Transverse colon (tissue), 4 donors: ENCODE measurements around the gene RBMY1F. TPM values are rescaled to one million over a fixed set of nuclear protein-coding genes. Genes with fewer than 3 reads are reported as not detected.
"Not testable (repeated sequence)": the region's sequence is repeated elsewhere in the genome, so short reads cannot be mapped to it uniquely, and the experiment has no call there.

Experiments
- DNase-seq: peaks from one replicate; pipeline ENCODE4 v3.0.0-alpha.2; 2019
- H3K27ac ChIP-seq, 4 donors: fragments of 200-600 bp; sonication (generic); 2 replicates each; pipeline ENCODE4 v1.5.1; 2016 to 2018; ENCODE audit warnings: inconsistent platforms in 4 of 4
- H3K27me3 ChIP-seq: fragments of 200-600 bp; sonication (generic); 2 replicates; pipeline ENCODE4 v1.5.1; 2017; ENCODE audit warnings: inconsistent platforms
- H3K36me3 ChIP-seq, 4 donors: fragments of 200-600 bp; sonication (generic); 2 replicates each; pipeline ENCODE4 v1.5.1; 2017 to 2019; ENCODE audit warnings: inconsistent platforms in 4 of 4
- H3K4me1 ChIP-seq, 4 donors: fragments of 200-600 bp; sonication (generic); 2 replicates each; pipeline ENCODE4 v1.5.1; 2017 to 2020; ENCODE audit warnings: inconsistent platforms in 4 of 4
- H3K4me3 ChIP-seq, 4 donors: fragments of 200-600 bp; sonication (generic); 1 replicate in 1 of 4; 2 replicates in 3 of 4; pipeline versions ENCODE4 v1.5.1 to v1.6.1; 2017 to 2019; ENCODE audit warnings: inconsistent platforms in 4 of 4
- H3K9me3 ChIP-seq, 2 donors: fragments of 200-600 bp; sonication (generic); 2 replicates each; pipeline ENCODE4 v1.5.1; 2017 to 2019; ENCODE audit warnings: inconsistent platforms in 2 of 2
- WGBS, 2 donors: methylation state at CpG; one replicate each; pipeline ENCODE4 v1.1.5; 2018; ENCODE audit warnings: low coverage in 1 of 2; 5-methylcytosine and 5-hydroxymethylcytosine counted together
- in situ Hi-C, 4 donors: fragments of 200-750 bp; cut with MboI; loops; one replicate each; pipeline versions ENCODE4 v1.15.0 to v1.15.1; 2017; ENCODE audit warnings: low sequenced_read_pairs in 3 of 4, low pct_ligation_motif_present in 1 of 4, low pct_unique_long_range_greater_than_20kb in 1 of 4
- intact Hi-C: fragments of 100-400 bp; cut with DNase I; formaldehyde crosslinking; loops from one replicate; pipeline ENCODE4 v1.15.1; 2023; ENCODE audit warnings: low total_unique reads
- total RNA-seq, 4 donors: library from RNA; depleted of rRNA; stranded (reverse); fragments of >200 nt; gene quantifications; one replicate each; pipeline ENCODE4 v1.1.0, GENCODE V29; 2016

RBMY1F gene
- not detected for total RNA-seq

DNA sequence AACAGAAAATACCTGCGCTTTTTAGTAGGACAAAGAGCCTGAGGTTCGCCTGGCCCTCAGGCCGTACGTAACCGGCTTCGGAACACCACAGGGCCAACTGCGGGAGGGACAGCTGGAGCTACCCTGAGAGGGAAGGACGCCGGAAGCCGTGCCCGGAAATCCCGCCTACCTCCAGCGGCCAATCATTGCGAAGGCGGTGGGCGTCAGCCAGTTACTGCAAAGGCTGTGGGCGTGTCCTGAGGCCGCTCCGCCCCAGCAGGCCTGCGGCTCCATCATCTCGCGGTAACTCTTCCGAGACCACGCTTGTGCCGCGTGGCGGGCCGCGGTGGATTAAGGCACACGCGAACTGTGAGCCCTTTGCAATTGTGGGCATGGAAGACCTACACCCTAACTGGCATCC is at the start of gene RBMY1F:
Gene RBMY1F (minus strand): TSS at position 101 of the 400 bp plus-strand sequence. CDS start 1,954 bp downstream, outside the sequence.
- WGBS, 2 donors = no CpG with 5 or more reads among the region's 31 CpGs
- DNase-seq, in situ Hi-C loops, H3K27ac ChIP-seq, H3K4me1 ChIP-seq, intact Hi-C loops, H3K9me3 ChIP-seq, H3K36me3 ChIP-seq, H3K4me3 ChIP-seq, H3K27me3 ChIP-seq: not testable (repeated sequence)

DNA sequence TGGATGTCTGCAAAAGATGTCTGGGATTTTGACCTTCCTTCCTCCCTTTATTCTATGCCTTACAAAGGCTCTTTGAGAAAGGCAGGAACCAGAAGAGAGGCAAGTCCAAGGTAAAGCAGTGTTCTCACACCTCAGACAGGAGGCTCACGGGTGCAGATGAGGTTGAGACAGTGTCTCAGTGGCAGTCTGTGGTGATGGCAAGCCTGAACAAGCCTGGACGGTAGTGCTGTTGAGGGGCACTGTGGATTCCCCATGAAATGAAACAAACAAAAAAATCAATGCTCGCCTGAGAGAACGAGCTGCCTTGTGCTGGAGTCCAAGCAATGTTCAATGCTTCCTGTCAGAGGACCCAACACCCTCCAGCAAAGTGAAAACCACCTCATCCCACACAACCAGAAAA is 31.6 kb downstream of the RBMY1F start:
- intact Hi-C loops, H3K36me3 ChIP-seq, H3K27ac ChIP-seq, H3K9me3 ChIP-seq, H3K4me3 ChIP-seq, H3K4me1 ChIP-seq, H3K27me3 ChIP-seq, DNase-seq, in situ Hi-C loops: not testable (repeated sequence)
- WGBS, 2 donors = no CpG with 5 or more reads among the region's 4 CpGs

DNA sequence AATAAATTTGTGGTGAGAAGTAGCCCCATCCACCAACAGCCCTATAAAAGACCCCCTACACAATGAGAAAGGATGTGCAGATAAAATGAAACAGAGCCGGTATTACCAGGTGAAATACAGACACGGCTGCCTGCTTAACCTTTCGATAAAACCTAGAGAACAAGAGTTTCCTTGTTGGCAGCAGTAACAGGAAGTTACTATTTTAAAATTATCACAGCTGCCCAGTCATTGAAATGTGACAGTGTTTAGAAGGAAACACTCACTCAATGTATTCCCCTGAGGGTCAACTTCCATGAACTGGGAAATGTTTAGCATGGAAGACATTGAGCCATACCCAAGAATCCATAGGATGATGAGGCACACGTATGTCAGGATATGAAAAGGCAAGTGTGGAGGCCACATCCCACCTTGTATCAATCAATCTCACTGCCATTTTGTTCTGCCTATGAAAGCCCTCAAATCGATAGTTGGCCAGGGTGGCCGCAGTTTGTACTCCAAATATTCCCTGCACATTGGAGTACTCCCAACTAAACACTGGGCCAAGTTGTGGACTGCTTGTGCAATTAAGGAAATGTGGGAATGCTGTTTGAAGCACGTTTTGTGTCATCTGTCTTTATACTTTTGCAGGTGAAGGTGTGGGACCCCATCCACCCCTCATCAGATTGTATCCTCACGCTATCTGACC is 41.6 kb downstream of the RBMY1F start:
- H3K27me3 ChIP-seq, H3K27ac ChIP-seq, in situ Hi-C loops, H3K4me1 ChIP-seq, intact Hi-C loops, H3K9me3 ChIP-seq, H3K4me3 ChIP-seq, DNase-seq, H3K36me3 ChIP-seq: not testable (repeated sequence)
- WGBS, 2 donors = no CpG with 5 or more reads among the region's 8 CpGs

DNA sequence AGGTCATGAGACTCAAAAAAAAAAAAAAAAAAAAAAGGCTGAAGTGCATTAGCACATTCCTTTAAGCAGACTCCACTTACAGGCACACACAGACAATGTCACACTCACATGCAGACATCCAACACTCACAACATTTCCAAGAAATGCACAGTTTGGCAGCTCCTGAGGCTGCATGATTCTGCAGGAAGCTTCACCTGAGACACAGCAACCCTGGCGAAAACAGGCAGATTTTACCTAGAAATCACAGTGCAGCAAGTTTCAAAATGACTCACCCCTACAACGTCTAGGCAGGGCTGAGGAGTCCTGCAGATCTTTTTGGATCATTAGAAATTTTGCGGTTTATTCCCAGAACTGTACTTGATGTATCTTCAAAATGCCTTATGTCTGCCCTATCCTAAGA is 48.0 kb downstream of the RBMY1F start:
- H3K4me1 ChIP-seq, H3K27ac ChIP-seq, in situ Hi-C loops, H3K9me3 ChIP-seq, H3K4me3 ChIP-seq, DNase-seq, intact Hi-C loops, H3K36me3 ChIP-seq, H3K27me3 ChIP-seq: not testable (repeated sequence)
- no CpG with 5 or more reads among the region's 3 CpGs for WGBS, 2 donors

DNA sequence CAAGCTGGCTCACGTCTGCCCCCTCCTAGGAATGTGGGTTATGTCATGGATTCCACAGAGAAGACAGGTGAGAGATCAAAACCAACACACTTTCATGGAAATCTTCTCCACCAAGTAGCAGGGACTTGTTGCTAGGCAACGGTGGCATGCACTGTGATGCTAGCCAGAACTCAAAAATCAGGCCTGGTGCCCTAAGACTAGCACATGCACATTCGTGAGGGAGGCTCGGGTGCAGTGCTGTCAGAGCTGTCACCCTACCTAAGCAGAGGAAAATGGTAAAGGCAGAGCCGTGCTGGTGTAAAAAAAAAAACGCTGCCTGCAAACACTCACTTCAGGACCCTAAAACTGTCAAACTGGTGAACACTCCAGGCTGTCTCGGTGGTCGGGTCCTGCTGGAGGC is 52.2 kb downstream of the RBMY1F start:
- intact Hi-C loops, H3K9me3 ChIP-seq, H3K36me3 ChIP-seq, H3K27me3 ChIP-seq, DNase-seq, in situ Hi-C loops, H3K4me3 ChIP-seq, H3K27ac ChIP-seq, H3K4me1 ChIP-seq: not testable (repeated sequence)
- WGBS, 2 donors = no CpG with 5 or more reads among the region's 8 CpGs

Other genes starting within 250 kb of the RBMY1F start
- gene RBMY1J, start 220.5 kb upstream of the RBMY1F start, total RNA-seq = not detected